Mesodermal cell (in vitro differentiated cells): ENCODE measurements around the gene ADIPOR2.

ENCODE experiments used
- H3K27ac ChIP-seq: 2 replicates; pipeline ENCODE4 v1.7.0; 2013; ENCODE audit warnings: mild to moderate bottlenecking, low read depth, low read length, moderate library complexity; ENCODE audit not compliant: severe bottlenecking
- H3K36me3 ChIP-seq: 2 replicates; pipeline ENCODE4 v1.7.1; 2013; ENCODE audit warnings: mild to moderate bottlenecking, low read length, moderate library complexity; ENCODE audit not compliant: control insufficient read depth, insufficient read depth
- H3K4me1 ChIP-seq: one replicate; pipeline ENCODE4 v1.7.1; 2013; ENCODE audit warnings: mild to moderate bottlenecking, low read length; ENCODE audit not compliant: insufficient read depth, control insufficient read depth, poor library complexity, severe bottlenecking
- H3K4me3 ChIP-seq: 2 replicates; pipeline ENCODE4 v1.7.0; 2013; ENCODE audit warnings: low read length, control low read depth, mild to moderate bottlenecking; ENCODE audit not compliant: insufficient read depth, poor library complexity, severe bottlenecking; ENCODE audit errors: extremely low read depth
- H3K9me3 ChIP-seq: 2 replicates; pipeline ENCODE4 v1.7.1; 2013; ENCODE audit warnings: mild to moderate bottlenecking, low read length, moderate library complexity; ENCODE audit not compliant: control insufficient read depth
- WGBS, 2 experiments: methylation state at CpG; one replicate each; pipeline ENCODE4 v1.1.5; 2013; ENCODE audit warnings: missing lambda C conversion rate in 2 of 2; ENCODE audit not compliant: insufficient coverage in 2 of 2; 5-methylcytosine and 5-hydroxymethylcytosine counted together

ADIPOR2 gene

DNA sequence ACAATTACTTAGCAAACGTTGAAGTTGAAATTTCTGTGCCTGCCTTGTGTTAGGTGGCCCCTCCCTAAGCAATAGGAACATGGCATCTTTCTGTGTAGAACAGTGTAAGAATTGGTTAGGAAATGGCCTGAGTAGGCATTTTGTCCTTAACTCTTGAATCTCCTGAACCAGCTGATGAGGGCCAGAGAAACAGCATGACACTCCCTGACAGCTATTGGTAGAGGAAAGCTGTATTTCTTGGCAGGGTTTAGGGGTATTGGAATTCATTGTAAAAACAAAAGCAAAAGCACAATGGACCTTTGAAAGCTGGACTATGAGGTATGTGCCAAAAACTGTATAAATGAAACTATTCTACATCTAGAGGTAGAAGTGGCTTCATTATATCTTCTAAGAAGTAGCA lies 88.9 kb downstream of the ADIPOR2 start:
- peaks cover 37% of the 10 kb centered on the region for H3K4me1 ChIP-seq
- no peaks in the 10 kb centered on the region for H3K9me3 ChIP-seq
- H3K4me3 ChIP-seq: no peak overlapping the region
- peaks cover 33% of the 10 kb centered on the region for H3K36me3 ChIP-seq
- 67% methylated on average over 1 of the region's 1 CpG; no CpG with 5 or more reads in 1 of the 2 experiments for WGBS, 2 experiments
- H3K27ac ChIP-seq: no peak overlapping the region

DNA sequence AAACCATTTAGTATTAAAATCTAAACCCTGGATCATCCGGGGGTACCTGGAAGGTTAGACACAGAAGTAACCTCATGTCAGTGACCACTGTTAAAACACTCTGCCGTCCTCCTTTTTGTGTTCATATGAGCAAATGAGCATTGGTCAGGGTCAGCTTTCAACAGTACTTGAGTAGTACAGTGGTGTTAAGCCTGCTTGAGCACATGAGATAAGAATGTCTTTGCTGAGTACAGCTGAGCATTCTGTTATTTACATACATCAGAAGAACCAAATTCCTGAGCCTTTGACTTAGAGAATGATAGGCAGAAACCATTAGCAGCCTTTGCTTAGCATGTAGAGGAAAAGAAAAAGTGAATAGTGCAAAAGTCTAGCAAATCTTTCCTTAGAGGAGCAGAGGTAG lies 90.9 kb downstream of the ADIPOR2 start:
- Histone ChIP-seq H3K9me3 (no peaks in the 10 kb centered on the region), H3K4me1 (peaks cover 17% of the 10 kb centered on the region), H3K4me3 (no peak overlapping the region), H3K27ac (peak overlapping the region; percentile 23), H3K36me3 (peaks cover 50% of the 10 kb centered on the region)
- WGBS, 2 experiments: 77 to 80% methylated on average over 2 of the region's 2 CpGs

DNA sequence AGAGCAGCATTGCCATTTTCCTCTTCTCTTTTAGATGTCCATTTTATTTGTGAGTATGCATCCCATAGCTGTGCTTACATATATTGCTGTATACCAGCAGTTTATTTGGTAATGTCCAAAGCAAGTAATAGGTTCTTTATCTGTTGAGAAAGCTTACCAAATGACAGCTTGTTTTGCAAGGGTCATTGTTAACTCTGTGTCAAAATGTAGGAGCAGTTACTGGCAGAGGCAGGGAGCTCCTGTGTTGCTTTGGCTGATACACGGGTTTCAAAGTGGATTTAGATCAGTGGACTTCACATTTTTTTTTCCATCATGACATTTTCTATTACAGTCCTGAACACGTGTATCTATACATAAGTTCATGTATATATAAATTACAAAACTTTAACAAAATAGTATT lies 91.3 kb downstream of the ADIPOR2 start:
- peaks cover 14% of the 10 kb centered on the region for H3K4me1 ChIP-seq
- WGBS, 2 experiments: no CpG with 5 or more reads among the region's 2 CpGs
- H3K4me3 ChIP-seq: no peak overlapping the region
- H3K36me3 ChIP-seq: peaks cover 54% of the 10 kb centered on the region
- H3K27ac ChIP-seq: peak overlapping the region; percentile 23
- no peaks in the 10 kb centered on the region for H3K9me3 ChIP-seq

DNA sequence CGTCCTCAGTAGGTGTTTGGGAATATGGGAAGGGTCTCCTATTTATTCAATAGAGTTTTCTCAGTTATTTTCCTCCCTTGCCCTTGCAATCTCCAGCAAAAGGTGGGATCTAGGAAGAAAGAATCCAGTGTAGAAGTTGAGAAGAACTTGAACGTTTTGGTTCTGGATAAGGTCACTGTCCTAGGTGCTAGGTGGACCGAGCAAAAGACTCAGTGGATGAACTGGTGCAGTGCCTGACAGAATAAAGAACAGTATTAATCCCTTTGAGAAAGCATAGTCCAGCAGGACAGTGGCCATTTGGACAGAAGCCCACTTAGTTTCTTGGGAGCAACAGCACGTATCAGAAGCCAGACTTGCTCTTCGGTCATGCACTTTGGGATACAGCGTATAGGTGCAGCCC lies 96.8 kb downstream of the ADIPOR2 start:
- H3K36me3 ChIP-seq: peaks cover 45% of the 10 kb centered on the region
- H3K9me3 ChIP-seq: no peaks in the 10 kb centered on the region
- no peak overlapping the region for H3K27ac ChIP-seq
- H3K4me3 ChIP-seq: no peak overlapping the region
- 96 to 100% methylated on average over 5 of the region's 6 CpGs for WGBS, 2 experiments
- H3K4me1 ChIP-seq: no peaks in the 10 kb centered on the region

DNA sequence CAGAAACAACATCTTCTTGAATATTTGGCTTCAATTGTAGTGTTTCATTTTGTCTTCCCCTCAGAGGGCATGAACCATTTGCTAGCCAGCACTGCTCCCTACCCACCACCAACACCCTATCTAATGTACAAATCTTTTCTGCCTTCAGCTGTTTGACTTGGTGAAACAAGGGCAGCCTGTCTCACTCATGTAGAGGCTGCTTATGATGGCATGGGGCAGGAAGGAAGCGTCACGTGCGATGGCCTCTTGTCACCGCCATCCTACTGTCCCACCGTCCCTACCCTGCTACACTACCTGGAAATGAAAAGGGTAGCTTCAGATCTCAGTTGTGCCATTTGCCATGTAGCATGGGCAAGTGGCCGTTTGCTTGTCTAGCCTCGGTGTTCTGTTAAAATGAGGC lies 99.6 kb downstream of the ADIPOR2 start:
- peaks cover 7% of the 10 kb centered on the region for H3K4me1 ChIP-seq
- no peaks in the 10 kb centered on the region for H3K9me3 ChIP-seq
- no peak overlapping the region for H3K27ac ChIP-seq
- no peak overlapping the region for H3K4me3 ChIP-seq
- WGBS, 2 experiments: 85 to 91% methylated on average over 6 of the region's 7 CpGs
- peaks cover 28% of the 10 kb centered on the region for H3K36me3 ChIP-seq

DNA sequence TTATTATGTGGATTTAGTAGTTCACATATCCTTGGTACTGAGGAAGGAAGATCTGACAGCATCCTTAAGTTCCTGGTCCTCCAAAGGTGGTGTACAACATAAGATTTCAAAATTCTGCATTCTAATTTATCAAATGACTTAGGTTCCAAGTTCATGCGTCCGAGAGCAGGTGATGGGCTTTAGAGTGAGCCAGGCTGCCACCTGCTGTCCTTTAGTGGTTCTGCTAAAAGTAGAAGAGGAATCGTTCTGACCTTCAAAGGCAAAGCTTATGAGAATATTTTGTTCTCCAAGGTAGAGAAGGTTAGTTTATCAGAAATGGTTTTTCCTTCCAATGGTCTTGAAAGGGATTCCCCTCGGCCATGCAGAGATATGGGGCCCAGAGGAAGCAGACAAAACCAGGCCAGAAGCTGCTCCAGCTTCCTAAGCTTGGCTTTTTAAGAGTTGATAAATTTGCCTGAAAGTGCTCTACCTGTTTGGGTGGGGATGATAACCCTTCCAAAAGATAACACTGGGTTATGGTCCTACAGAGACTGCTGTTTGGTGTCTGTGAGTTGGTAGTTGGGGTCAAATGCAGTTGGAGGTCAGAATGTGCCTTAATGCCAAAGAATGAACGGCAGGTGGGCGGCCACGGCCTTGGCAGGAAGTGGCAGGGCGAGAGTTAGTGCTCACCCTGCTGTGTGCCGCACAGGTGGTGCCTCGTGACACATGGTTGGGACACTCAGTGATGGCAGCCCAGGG lies 100.4 kb downstream of the ADIPOR2 start:
- Histone ChIP-seq H3K36me3 (peaks cover 20% of the 10 kb centered on the region), H3K4me3 (no peak overlapping the region), H3K4me1 (peaks cover 7% of the 10 kb centered on the region), H3K9me3 (no peaks in the 10 kb centered on the region), H3K27ac (no peak overlapping the region)
- 69 to 71% methylated on average over 9 of the region's 10 CpGs for WGBS, 2 experiments

DNA sequence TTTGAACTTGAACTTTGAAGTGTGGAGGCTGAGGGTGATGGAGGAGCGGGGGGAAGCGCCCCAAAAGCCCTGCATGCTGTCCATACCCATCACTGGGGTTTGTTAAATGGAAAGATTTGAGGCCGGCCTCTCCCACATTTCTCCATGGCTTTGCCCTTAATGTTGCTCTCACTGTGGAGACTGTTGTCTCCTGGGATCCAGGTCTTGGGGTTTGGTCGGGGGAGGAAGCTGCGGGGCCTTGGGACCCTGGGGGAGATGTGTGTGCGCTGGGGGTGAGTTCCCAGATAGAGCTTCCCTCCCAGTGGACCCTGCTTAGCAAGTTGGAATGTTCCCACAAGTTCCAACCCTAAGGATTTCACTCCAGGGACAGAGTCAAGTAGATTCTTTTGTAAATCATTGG lies 101.5 kb downstream of the ADIPOR2 start:
- WGBS, 2 experiments: 95 to 100% methylated on average over 2 to 4 of the region's 6 CpGs
- H3K27ac ChIP-seq: no peak overlapping the region
- H3K4me1 ChIP-seq: peaks cover 7% of the 10 kb centered on the region
- H3K4me3 ChIP-seq: no peak overlapping the region
- no peaks in the 10 kb centered on the region for H3K9me3 ChIP-seq
- H3K36me3 ChIP-seq: peaks cover 8% of the 10 kb centered on the region

DNA sequence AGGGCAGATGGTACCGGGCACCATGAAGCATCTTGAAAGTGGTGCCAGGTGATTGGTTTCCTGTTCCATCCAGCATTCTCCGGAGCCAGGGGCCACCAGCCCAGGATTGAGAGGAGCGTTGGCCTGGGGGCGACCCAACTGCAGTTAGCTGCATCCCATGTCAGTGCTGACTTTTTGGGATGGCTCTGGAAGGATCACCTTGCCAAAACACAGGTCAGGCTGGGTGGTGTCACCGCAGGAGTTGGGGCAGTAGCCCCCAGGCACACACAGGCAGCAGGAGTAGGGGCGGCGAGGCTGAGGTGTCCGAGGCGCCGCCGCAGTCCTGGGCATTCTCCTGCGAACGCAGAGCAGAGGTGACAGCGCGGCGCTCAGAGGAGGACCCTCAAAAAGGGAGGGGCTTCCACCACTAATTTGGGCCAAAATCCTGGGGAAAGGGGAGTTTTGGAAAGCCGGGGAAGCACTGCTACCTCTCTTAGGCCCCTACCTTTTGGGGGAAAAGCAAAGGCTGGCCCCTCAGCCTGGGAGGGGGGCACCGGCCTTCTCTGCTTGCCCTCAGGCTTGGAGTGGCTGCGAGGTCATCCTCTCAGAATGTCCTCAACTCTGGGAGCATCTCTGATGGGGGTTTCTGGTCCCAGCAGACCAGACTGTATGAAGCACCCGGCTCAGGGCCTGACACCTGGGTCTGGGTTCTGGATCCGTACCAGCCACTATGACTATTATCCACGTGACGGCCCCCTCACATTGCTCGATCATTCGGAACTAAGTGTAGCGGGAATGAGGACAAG lies 102.7 kb downstream of the ADIPOR2 start:
- H3K9me3 ChIP-seq: no peaks in the 10 kb centered on the region
- H3K36me3 ChIP-seq: no peaks in the 10 kb centered on the region
- H3K4me1 ChIP-seq: peaks cover 7% of the 10 kb centered on the region
- 92 to 93% methylated on average over 22 to 23 of the region's 26 CpGs for WGBS, 2 experiments
- H3K4me3 ChIP-seq: no peak overlapping the region
- H3K27ac ChIP-seq: no peak overlapping the region

DNA sequence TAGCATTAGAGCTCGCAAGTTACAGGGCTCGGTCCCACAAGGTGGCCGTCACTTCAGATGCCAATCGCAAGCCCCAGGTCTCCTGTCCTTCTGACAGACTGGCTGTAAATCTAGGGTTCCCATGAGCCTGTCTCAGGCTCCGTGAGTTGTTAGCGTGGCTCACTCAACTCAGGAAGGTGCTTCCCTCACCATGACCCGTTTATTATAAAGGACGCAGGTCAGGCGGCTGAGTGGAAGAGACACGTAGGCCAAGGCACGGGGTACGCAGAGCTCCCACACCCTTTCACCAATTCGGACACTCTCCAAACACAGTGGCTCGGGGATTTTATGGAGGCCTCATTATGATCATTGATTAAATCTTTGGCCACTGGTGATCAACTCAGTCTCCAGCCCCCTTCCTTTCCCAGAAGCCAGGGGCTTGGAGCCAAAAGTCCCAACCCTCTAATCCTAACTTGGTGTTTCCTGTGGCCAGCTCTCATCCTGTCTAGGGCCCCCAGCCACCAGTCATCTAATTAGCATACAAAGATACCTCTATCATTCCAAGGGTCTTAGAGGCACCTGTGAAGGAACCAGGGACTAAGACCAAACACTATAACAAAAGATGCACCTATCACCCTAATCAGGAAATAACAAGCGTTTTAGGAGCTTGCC lies 103.7 kb downstream of the ADIPOR2 start:
- no peak overlapping the region for H3K4me3 ChIP-seq
- H3K36me3 ChIP-seq: no peaks in the 10 kb centered on the region
- no peaks in the 10 kb centered on the region for H3K9me3 ChIP-seq
- no peak overlapping the region for H3K27ac ChIP-seq
- WGBS, 2 experiments: 93 to 95% methylated on average over 14 to 15 of the region's 15 CpGs
- peaks cover 7% of the 10 kb centered on the region for H3K4me1 ChIP-seq

DNA sequence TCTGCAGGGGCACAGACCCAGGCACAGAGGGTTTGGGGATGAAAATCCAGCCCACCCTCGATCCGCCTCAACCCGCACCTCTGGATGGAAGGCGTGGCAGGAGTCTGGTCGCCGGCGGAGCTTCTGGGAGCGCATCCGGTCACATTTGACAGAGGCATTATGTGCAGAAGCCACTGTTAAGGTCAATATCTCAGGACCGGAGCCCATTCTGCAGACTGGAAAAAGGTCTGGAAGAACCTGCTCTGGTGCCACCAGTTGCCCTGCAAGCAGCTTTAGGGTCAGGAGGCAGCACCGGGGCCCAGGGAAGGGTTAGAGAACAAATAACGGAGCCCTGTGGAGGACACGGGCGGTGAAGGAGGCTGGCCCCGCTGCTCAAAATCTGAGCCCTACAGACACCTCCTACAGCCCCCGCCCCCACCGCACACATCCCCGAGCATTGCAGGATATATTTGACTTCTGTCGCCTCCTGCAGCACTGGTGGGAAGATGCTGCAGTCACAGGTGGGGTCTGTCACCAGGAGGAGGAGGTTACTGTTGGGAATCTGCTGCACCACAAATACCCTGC lies 104.4 kb downstream of the ADIPOR2 start:
- 89 to 90% methylated on average over 12 to 17 of the region's 19 CpGs for WGBS, 2 experiments
- no peaks in the 10 kb centered on the region for H3K9me3 ChIP-seq
- no peaks in the 10 kb centered on the region for H3K36me3 ChIP-seq
- H3K27ac ChIP-seq: no peak overlapping the region
- H3K4me1 ChIP-seq: peaks cover 7% of the 10 kb centered on the region
- H3K4me3 ChIP-seq: no peak overlapping the region
